Measurements from ENCODE around the gene MARK2. TPM values are rescaled to one million over a fixed set of nuclear protein-coding genes. Genes with fewer than 3 reads are reported as not detected.

The MARK2 gene
- total and polyA plus RNA-seq, 2 of the 8 experiments (the other 6 are each of a cell fraction or from before 2014, with no cell fraction given) = 19.3 to 58.5 TPM

DNA sequence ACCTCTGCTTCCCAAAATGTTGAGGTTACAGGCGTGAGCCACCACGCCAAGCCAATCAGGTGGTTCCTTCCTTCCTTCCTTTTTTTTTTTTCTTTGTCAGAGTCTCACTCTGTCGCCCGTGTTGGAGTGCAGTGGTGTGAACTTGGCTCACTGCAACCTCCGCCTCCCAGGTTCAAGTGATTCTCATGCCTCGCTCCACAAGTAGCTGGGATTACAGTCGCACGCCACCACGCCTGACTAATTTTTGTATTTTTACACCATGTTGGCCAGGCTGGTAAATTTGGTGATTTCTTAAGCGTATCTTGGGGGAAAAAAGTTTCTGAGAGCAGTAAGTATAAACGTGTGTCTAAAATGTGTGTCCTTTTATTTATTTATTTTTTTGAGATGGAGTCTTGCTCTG is 43.8 kb upstream of the MARK2 start:
- Histone ChIP-seq H2AK5ac (ENCODE audit: low read depth, low read length) (no peak overlapping the region), H3K79me1 (ENCODE audit: low read depth, low read length) (no peaks in the 10 kb centered on the region), H3K23me2 (ENCODE audit: low read depth, low read length) (no peaks in the 10 kb centered on the region), H3K4me2 (ENCODE audit: insufficient read depth in 1 of 2, low read depth in 2 of 2, low read length in 2 of 2) (no peak overlapping the region), H3K4me1 (replicated peaks in 1 of 4; ENCODE audit: control insufficient read depth in 3 of 4, insufficient read depth in 4 of 4, low read length in 3 of 4) (no peaks in the 10 kb centered on the region; a peak in 1 of 7 replicates), H4K5ac (ENCODE audit: insufficient read length, low read depth, low read length) (no peak overlapping the region), H3K9me3 (ENCODE audit: insufficient read depth in 2 of 2, low read depth in 1 of 2, low read length in 1 of 2) (peaks cover 4 to 5% of the 10 kb centered on the region in 2 experiments; a peak in 2 of 4 replicates), H4K91ac (replicated peaks; ENCODE audit: insufficient read length, low read length) (no peak overlapping the region), H3K79me2 (ENCODE audit: control insufficient read depth in 1 of 2, insufficient read depth in 2 of 2, low read length in 2 of 2) (no peaks in the 10 kb centered on the region), H2BK20ac (ENCODE audit: low read length) (no peak overlapping the region), H3K56ac (replicated peaks; ENCODE audit: insufficient read length, low read depth, low read length) (no peak overlapping the region), H3K27me3 (replicated peaks in 1 of 4; ENCODE audit: control insufficient read depth in 3 of 4, extremely low read depth in 1 of 4, insufficient read depth in 3 of 4, low read length in 3 of 4) (no peaks in the 10 kb centered on the region), H3K4me3 (ENCODE audit: extremely low read depth in 1 of 4, insufficient read depth in 2 of 4, low read depth in 3 of 4, low read length in 4 of 4) (no peak overlapping the region), H2AFZ (ENCODE audit: low read length) (no peak overlapping the region), H4K20me1 (replicated peaks in 1 of 2; ENCODE audit: control insufficient read depth in 1 of 2, insufficient read depth in 2 of 2, low read length in 2 of 2) (no peaks in the 10 kb centered on the region), H4K8ac (ENCODE audit: extremely low read depth, insufficient read depth, low read length) (no peak overlapping the region), H3K9ac (replicated peaks in 1 of 4; ENCODE audit: extremely low read depth in 1 of 4, low read depth in 3 of 4, low read length in 3 of 4) (no peak overlapping the region), H2BK12ac (ENCODE audit: low read depth, low read length) (no peak overlapping the region), H3K27ac (ENCODE audit: low read depth, low read length) (no peak overlapping the region), H3K36me3 (ENCODE audit: control insufficient read depth in 2 of 4, insufficient read depth in 4 of 4, low read length in 3 of 4) (no peaks in the 10 kb centered on the region), H2BK15ac (ENCODE audit: low read length) (no peak overlapping the region), H2BK5ac (ENCODE audit: low read depth, low read length) (no peak overlapping the region), H2BK120ac (replicated peaks; ENCODE audit: low read depth, low read length) (no peak overlapping the region), H3K23ac (ENCODE audit: insufficient read length) (no peak overlapping the region), H3K4ac (replicated peaks; ENCODE audit: insufficient read length, low read depth, low read length) (no peak overlapping the region), H3K18ac (ENCODE audit: extremely low read depth, low read length) (no peak overlapping the region), H3K14ac (ENCODE audit: insufficient read length) (no peak overlapping the region)
- POLR2A ChIA-PET (ENCODE audit: partially characterized antibody) = interaction anchor here (0.6 to 1.3 kb wide), 4 partner anchors 110 to 754 kb away, joined by 3 to 4 read pairs (median 3); partner anchors contain the start of gene RCOR2
- FAIRE-seq (no peak), DNase-seq (ENCODE audit: low read depth in 1 of 2, low spot score in 2 of 2) (no peak)
- 92% methylated on average over 11 of the region's 11 CpGs; no CpG with 5 or more reads in 1 of the 2 experiments for WGBS, 2 experiments (ENCODE audit: extremely low coverage in 1 of 2, insufficient coverage in 1 of 2, insufficient read length in 1 of 2, insufficient replicate concordance in 2 of 2, low coverage in 1 of 2, low lambda C conversion rate in 2 of 2, missing lambda C conversion rate in 1 of 2)
- CTCF ChIA-PET (ENCODE audit: partially characterized antibody) = interaction anchor here (0.6 kb wide), 1 partner anchor 158 kb away, joined by 3 read pairs; no protein-coding TSS in a partner anchor
- no peak for TF ChIP-seq BACH1 (IDR thresholded peaks at IDR 0.05; ENCODE audit: low read length)
- no peak for TF ChIP-seq SIN3A (conservative IDR thresholded peaks at IDR 0.05 in 1 of 2, IDR thresholded peaks at IDR 0.05 in 1 of 2; ENCODE audit: low read depth in 1 of 2, low read length in 2 of 2)
- no peak for TF ChIP-seq CBX8 (IDR thresholded peaks at IDR 0.05; ENCODE audit: borderline replicate concordance, low read depth, low read length)
- TF ChIP-seq POLR2A (IDR thresholded peaks at IDR 0.05; ENCODE audit: control extremely low read depth in 1 of 2, low read depth in 2 of 2, low read length in 2 of 2) = no peak
- no peak for TF ChIP-seq POLR2AphosphoS5 (IDR thresholded peaks at IDR 0.05; ENCODE audit: low read depth, low read length)
- TF ChIP-seq YY1 (IDR thresholded peaks at IDR 0.05; ENCODE audit: low read depth, low read length) = no peak
- TF ChIP-seq FOSL1 (IDR thresholded peaks at IDR 0.05; ENCODE audit: insufficient read depth, low read depth, low read length) = no peak
- no peak for TF ChIP-seq TEAD4 (IDR thresholded peaks at IDR 0.05; ENCODE audit: low read depth, low read length)
- no peak for TF ChIP-seq KDM1A (IDR thresholded peaks at IDR 0.05; ENCODE audit: borderline replicate concordance, low read length)
